CMK (cell line): ENCODE data around the gene FKBP8.

Experiments
- DNase-seq: peaks from one replicate; pipeline ENCODE4 v3.0.0-alpha.2; 2010; ENCODE audit warnings: low read depth

FKBP8 gene

GRCh38 chr19:18502246-18502637 lies 41.1 kb downstream of the FKBP8 start:
- no peak for DNase-seq

- no peak for DNase-seq
Observed at GRCh38 chr19:18501832-18502231, 41.5 kb downstream of the FKBP8 start.

DNA sequence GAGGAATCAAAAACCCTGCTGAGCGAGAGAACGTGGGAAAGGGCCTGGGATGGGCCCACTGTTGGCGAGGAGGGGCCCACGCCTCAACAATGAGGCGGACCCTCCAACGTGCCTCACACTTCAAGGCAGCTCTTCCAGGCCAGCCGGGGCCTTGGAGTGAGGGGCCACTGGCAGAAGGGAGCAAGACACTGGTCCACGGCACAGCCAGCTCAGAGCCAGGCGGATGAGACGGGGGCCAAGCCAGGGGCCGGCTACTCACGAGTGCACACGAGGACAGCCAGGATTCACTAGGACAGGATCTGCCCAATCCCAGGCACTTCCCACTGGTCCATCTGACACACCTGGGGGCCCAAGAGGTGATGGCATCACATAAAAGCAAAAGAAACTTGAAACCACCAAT lies 42.0 kb downstream of the FKBP8 start:
- DNase-seq, result no peak

GRCh38 chr19:18500799-18501198 lies 42.6 kb downstream of the FKBP8 start:
- DNase-seq, result no peak

GRCh38 chr19:18500376-18500775 lies 43.0 kb downstream of the FKBP8 start:
- DNase-seq, result no peak

DNA sequence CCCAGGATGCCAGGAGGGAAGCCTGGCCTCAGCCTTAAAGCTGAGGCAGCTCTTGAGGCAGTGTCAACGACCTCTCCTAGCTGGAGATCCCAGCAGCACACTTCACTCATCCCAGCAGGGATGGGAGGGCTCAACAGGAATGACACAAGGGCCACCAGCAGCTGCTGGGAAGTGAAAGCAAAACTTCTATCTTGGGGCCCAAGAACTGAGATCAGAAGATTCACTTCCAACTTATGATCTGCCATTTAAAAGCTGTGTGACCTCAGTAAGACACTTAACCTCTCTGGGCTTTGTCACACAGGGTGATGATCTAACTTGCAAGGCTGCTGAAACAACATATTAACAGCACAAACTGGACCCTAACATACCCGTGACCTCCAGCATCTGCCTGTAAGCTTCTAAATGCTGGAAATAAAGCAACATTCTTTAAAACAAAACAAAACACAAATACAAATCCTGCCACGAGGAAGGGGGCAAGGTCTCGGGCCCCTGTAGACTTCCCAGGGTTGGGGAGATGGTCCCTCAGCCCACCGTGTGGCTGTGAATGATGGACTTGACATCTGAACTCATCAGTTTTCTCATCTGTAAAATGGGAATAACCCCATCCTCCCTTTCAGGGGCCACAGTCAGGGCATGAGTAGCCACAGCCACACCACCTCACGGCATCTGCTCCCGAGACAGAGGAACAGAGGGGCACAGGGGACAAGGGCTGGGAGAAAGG lies 44.2 kb downstream of the FKBP8 start:
- no peak for DNase-seq

DNA sequence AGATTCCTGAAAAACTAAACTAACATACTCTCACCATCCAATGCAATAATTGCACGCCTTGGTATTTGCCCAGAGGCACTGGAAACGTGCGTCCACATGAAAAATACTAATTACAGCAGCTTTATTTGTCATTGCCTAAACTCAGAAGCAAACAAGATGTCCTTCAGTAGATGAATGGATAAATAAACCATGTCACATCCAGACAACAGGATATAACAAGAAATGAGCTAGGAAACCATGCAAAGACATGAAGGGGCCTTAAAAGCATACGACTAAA lies 46.5 kb downstream of the FKBP8 start:
- no peak for DNase-seq

- no peak for DNase-seq
Observed at GRCh38 chr19:18496167-18496979, 47.0 kb downstream of the FKBP8 start.

GRCh38 chr19:18495204-18495911 lies 48.0 kb downstream of the FKBP8 start:
- no peak for DNase-seq

- no peak for DNase-seq
Observed at GRCh38 chr19:18494267-18494607, 49.1 kb downstream of the FKBP8 start.

GRCh38 chr19:18493440-18494266 lies 49.7 kb downstream of the FKBP8 start:
- DNase-seq, result no peak

DNA sequence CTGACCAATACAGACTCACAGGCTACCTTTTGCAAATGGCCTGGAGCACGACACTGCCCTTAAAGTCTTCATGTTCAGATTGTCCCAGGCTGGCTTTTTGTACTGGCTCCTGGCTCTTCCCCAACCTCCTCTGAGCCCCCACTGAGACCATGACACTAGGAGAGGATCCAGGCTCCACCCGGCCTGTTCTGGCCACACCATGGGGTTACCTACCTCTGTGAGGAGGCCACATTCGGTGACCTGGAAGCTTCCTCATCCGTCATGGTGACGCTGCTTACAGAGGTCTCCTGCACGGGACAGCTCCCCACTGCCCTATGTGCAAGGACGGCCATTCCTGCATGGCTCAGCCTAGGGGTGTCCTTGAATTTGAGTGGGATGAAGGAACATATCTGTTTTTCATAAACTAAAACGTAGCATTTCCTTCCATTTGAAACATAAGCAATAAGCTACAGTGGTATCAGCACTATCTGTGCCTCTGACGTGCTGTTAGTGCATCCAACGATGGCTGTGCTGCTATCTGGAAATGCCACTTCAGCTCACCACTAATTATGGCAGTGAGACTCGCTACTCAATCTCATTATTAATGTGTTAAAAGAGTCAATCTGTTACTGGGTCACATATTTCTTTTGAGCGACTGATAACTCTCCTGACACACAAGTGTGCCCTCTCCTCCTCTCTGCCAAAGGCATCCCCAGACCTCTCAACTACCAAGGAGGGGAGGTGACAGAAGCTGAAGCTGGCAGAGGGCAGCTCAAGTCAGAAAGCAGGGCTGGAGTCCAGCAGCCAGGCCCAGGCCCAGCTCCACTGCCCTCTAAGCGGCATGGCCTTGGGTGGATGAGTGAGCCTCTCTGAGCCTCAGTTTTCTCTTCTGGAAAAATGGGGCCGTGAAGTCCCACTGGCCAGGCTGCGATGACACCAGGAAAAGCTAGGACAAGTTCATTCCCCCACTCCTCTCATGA lies 51.1 kb downstream of the FKBP8 start:
- no peak for DNase-seq

DNA sequence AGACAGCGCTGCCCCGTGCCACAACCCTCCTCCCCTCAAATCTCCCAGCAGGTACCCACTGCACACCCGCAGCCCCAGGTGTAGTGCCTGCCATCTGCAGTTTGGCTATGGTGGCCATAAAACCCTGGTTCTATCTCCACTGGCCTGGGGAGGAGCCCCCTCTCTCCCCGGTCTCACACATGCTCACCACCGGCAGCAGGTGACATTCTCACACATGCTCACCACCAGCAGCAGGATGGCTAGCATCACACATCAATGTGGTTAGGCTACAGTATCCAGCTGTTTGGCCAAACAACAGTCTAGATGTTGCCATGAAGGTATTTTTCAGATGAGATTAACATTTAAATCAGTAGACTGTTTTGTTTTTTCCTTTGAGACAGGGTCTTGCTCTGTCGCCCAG lies 52.6 kb downstream of the FKBP8 start:
- DNase-seq, result no peak

GRCh38 chr19:18489627-18490184 lies 53.7 kb downstream of the FKBP8 start:
- DNase-seq, result no peak

- no peak for DNase-seq
Observed at GRCh38 chr19:18488838-18489626, 54.3 kb downstream of the FKBP8 start.

DNA sequence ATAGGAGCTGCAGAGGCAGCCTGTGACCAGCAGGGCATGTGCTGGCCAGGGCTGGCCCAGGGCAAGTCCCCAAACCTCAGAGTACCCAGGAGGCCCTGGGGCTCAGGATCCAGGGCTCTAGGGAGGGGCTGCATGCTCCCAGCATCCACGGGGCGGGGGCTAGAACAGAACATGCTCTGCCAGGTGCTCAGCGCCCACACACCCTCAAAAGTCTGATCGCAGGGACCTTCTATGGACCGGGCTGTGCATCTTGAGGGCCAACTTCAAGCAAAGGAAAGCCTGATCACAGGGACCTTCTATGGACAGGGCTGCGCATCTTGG lies 55.0 kb downstream of the FKBP8 start:
- no peak for DNase-seq

GRCh38 chr19:18487576-18488402 lies 55.6 kb downstream of the FKBP8 start:
- no peak for DNase-seq

DNA sequence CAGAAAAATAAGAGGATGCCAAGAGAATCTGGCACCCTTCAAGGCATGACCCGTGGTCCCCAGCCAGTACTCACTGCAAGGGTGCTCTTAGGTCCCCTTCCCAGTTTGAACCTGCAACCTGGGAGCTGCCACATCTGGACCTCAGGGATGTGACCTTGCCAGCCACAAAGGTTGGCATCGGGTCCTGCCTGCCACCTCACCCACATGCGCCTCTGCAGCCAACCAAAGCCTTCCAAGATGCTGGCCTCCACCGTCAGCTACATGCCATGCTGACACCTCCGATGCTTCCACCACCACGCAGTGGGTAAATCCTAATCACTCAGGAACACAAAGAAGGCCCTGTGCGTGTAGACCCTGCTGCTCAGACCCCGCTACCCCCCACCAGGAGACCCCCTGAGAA lies 56.6 kb downstream of the FKBP8 start:
- no peak for DNase-seq

- DNase-seq, result no peak
Observed at GRCh38 chr19:18484992-18485391, 58.4 kb downstream of the FKBP8 start.
